HG02763 (cell line): ENCODE results near the gene DARS1.

Experiments used
- ATAC-seq: cut with Tn5 transposase; IDR thresholded peaks from one replicate; pipeline ENCODE4 v1.9.1; 2021; ENCODE audit warnings: mild to moderate bottlenecking, moderate library complexity; ENCODE audit not compliant: unreplicated experiment

The DARS1 gene

DNA sequence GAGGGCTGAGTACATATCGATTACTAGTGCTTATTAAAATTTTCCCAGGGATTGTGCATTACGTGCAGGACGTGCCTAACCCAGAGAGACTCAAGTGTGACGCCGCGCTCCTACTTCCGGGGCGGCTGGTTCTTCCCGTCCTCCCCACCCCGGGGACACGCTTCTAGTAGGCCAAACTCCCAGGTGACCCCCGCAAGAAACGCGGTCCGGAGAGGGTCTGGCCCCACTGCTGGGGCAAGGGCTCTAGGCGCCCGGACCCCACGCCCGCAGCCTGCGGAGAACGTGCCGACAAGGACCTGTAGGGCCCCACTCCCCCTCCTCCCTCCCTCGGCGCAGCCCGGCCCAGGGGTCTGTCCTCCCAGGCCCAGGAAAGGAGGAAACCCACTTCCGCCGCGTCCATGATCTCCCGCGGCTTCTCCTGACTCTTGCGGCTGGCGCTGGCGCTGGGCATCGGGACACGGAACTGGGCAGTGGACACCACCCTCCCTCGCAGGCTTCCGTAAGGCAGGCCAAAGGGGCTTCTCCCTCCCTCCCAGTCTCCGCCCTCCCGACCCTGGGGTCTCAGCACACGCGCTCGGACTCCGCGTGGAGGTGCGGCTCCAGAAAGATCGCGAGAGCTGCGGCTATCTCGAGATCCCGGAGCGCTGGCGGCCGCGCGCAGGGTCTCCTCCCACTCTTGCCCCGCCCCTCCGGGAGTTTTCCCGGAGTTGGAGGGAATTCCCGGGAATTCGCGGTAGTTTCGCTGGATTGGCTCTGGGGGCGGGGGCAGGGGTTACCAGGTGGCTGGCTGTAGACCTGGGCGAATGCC is at the start of gene DARS1:
Gene DARS1, minus strand, starts transcription at position 609 of the 808 bp plus-strand sequence. Its CDS starts 158 bp downstream, at position 451.
- ATAC-seq, result peak; percentile 75

DNA sequence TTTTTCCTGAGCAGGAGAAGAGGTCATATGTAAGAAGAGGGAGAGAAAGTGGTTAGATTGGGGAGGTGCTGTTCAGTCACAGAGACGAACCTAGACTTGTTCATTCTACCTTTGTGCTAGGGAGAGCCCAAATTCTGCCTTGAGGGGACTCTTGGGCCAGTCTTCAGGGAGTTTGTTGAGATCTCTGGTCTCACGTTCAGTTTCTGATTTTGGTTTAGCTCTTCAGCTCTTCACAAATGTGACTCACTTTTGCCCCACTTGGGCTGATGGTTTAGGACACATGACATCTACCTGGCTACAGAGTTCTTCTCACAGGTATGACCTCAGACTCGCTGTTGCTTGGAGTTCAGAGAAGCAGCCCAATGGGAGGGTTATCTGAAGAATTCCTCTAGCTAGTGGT is 49.2 kb upstream of the DARS1 start:
- no peak for ATAC-seq

DNA sequence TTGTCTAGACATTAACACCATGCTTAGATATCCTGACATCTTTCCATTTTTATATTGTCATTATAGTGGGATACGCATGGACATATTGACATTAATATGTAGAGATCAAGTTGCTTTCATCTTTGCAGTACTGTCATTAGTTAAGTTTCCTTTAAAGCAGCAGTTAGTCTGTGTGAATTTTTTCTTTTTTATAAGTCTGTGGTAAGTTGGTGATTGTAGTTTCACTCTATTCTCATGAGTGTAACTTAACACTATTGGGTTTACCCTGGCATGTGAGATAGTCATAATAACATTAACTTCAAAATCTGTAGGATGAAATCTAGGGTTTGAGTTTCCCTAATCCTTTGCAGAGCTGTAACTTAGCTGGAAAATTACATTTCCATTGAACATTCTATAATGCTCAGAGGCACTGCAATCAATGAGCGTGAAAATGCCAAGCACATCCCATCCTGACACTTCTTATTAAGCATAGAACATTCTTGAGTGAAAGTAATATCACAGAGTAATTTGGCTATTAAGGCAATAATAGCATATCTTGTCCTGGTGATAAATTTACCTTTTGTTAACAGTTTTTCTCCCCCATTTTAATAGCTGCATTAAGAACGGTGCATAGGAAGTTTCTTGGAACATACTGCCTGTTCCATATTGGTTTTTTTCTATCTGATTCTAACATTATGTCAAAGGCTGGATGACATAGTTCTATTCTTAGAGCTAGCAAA is 47.5 kb upstream of the DARS1 start:
- ATAC-seq, result no peak

- ATAC-seq, result no peak
Measured at GRCh38 chr2:136032192-136032591, 46.8 kb upstream of the DARS1 start.

GRCh38 chr2:136031711-136032110 is 46.3 kb upstream of the DARS1 start:
- no peak for ATAC-seq

DNA sequence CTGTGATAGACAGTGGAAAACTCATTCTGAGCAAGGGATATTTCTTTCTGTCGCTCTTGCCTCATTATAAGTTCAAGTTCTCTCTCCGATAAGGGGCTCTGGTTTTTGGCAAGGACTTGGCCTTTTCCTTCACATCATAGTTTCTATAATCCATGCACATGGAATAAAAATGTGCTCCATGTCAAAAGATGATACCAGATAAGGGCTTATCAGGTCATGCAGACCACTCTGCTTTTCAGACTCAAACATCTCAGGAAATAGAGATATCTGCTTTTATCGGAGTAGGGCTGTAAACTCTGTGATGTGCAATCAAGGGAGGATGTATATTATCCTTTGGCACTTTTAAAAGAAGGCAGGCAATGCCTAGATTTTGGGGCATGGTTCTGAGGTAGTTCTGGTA is 45.0 kb upstream of the DARS1 start:
- no peak for ATAC-seq

GRCh38 chr2:136029149-136029548 is 43.7 kb upstream of the DARS1 start:
- ATAC-seq, result peak; percentile 85

GRCh38 chr2:136028001-136028400 is 42.6 kb upstream of the DARS1 start:
- ATAC-seq, result no peak

DNA sequence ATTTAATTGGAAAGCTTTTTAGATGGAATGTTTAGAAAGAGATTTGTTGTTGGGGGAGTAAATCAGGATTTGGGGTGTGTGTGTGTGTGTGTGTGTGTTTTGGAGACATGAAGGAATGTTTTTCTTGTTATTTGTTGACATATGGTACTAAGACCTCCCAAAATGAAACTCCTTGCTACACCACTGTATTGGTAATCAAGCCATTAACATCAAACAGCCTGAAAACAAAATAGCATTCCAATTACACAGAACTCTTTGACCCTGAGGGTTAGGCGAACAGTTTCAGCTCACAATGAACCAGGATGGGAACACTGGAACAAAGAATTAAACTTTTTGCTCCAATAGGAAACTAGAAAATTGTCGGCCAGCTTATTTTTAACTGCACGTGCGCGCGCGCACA is 41.7 kb upstream of the DARS1 start:
- no peak for ATAC-seq

GRCh38 chr2:136025057-136025973 is 39.9 kb upstream of the DARS1 start:
- ATAC-seq, result no peak

- ATAC-seq, result no peak
Measured at GRCh38 chr2:136024616-136025015, 39.2 kb upstream of the DARS1 start.

DNA sequence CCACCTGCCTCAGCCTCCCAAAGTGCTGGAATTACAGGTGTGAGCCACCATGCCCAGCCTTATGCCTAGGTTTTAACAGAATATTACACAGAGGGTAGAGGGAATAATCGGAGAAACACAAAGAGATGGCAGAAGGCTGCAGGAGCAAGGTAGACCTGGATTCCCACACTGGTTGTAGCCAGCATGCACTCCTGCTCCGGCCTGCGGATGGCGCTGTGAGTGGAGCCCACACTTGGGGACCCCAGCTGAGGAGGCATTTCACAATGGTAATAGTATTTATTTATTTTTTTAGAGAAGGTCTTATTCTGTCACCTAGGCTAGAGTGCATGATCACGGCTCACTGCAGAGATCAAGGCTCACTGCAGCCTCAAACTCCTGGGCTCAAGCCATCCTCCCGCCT is 38.8 kb upstream of the DARS1 start:
- ATAC-seq, result no peak

DNA sequence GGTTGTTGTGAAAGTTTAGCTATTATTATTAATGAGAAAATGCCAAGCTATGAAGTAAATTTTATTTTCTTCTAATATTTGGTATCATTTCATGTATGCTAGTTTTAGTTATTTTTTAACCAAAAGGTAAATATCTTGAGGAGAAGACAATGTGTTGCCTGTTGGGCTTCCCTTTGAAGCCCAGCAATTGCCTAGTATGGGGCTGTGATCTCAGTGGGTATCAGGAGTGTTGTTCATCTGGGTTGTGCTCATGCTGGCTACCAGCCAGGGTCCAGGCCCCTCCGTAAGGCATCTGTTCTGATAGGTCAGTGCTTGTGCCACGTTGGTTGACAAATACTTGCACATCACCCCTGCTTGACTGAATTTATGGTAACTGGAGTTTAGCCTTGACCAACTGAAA is 38.0 kb upstream of the DARS1 start:
- no peak for ATAC-seq

- ATAC-seq, result no peak
Measured at GRCh38 chr2:136022396-136023146, 37.1 kb upstream of the DARS1 start.

GRCh38 chr2:136021976-136022375 is 36.5 kb upstream of the DARS1 start:
- ATAC-seq, result no peak

DNA sequence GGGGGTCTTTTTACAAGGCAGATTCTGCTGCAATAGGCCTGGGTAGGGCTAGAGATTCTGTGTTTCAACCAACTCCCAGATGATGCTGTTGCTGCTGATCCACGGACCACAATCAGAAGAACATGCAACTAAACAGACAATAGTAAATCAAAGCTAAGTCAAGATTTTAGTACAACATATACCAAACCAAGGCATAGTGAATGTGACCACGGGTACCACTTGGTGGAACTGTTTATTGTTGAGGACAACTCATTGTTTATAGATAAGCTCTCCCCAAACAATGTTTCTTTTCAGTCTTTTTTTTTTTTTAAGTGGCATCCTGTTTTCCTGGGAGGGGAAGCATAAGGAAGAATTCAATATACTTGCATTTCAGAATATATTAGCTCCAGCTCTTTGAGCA is 36.0 kb upstream of the DARS1 start:
- ATAC-seq, result no peak

GRCh38 chr2:136020831-136021230 is 35.4 kb upstream of the DARS1 start:
- no peak for ATAC-seq

DNA sequence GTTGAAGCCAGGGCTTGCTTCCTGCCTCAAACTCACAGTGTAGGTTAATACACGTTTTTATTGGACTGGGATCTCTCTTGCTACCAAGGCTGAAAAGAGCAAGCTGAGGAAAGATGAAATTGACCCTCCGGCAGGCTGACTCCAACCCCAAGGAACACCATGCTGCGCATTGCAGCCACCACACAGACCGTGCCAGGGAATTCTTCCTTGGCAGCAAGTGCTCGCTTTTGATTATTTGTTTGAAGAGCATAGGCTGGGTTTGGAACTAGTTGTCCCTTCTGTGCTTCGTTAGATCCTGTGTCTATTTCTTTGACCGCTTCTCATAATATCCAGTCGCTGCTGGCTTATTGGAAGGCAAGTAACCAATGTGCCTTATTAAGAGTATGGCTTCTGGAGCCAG is 34.4 kb upstream of the DARS1 start:
- no peak for ATAC-seq

DNA sequence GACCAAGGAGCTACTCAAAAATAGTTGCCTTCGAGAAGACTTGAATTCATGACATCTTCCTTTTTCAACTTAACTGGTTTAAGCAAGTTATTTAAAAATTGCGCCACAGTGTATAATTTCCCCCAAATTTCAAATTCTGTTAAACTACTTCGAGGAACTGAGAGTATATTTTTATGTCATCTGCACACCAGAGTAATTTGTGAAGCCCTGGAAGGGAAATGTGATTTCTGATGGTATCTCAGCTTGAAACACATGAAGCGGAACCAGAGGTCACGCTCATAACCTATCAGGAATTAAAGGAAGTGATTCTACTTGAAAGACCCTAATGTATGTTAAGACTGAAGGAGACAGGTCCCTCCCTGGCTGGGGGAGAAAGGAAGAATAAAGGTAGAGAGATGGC is 33.9 kb upstream of the DARS1 start:
- no peak for ATAC-seq

GRCh38 chr2:136017786-136018185 is 32.4 kb upstream of the DARS1 start:
- ATAC-seq, result no peak

GRCh38 chr2:136016836-136017235 is 31.4 kb upstream of the DARS1 start:
- no peak for ATAC-seq
